HEK293 (cell line): ENCODE results near the gene CACNA2D1.

Source experiments
- CTCF ChIP-seq: fragments of 450-650 bp; formaldehyde crosslinking; IDR thresholded peaks from 2 replicates; pipeline ENCODE4 v1.5.1; 2016; ENCODE audit warnings: missing biosample characterization, missing genetic modification characterization
- MEIS1 ChIP-seq: sonication (generic); formaldehyde crosslinking; IDR thresholded peaks from 2 replicates; pipeline ENCODE4 v1.8.1; 2022; ENCODE audit warnings: missing genetic modification reagents, mild to moderate bottlenecking, borderline replicate concordance
- REST ChIP-seq: fragments of 450-650 bp; formaldehyde crosslinking; IDR thresholded peaks from 2 replicates; pipeline ENCODE4 v1.5.1; 2016; ENCODE audit warnings: missing biosample characterization, missing genetic modification characterization
- SCRT1 ChIP-seq: fragments of 450-650 bp; formaldehyde crosslinking; IDR thresholded peaks from 2 replicates; pipeline ENCODE4 v1.5.1; 2016; ENCODE audit warnings: missing biosample characterization, missing genetic modification characterization, borderline replicate concordance
- YY2 ChIP-seq: fragments of 450-650 bp; formaldehyde crosslinking; IDR thresholded peaks from 2 replicates; pipeline ENCODE4 v1.5.1; 2016; ENCODE audit warnings: missing biosample characterization, missing genetic modification characterization
- ZNF24 ChIP-seq: fragments of 450-650 bp; formaldehyde crosslinking; IDR thresholded peaks from 2 replicates; pipeline ENCODE4 v1.5.1; 2016; ENCODE audit warnings: missing biosample characterization, missing genetic modification characterization
- ZNF311 ChIP-seq: fragments of 450-650 bp; formaldehyde crosslinking; IDR thresholded peaks from 2 replicates; pipeline ENCODE4 v1.5.1; 2017; ENCODE audit warnings: missing biosample characterization, missing genetic modification characterization, borderline replicate concordance
- ZNF585B ChIP-seq: fragments of 450-650 bp; formaldehyde crosslinking; IDR thresholded peaks from 2 replicates; pipeline ENCODE4 v1.5.1; 2016; ENCODE audit warnings: missing biosample characterization, missing genetic modification characterization

- TF ChIP-seq YY2 (tag by site-specific recombination), result no peak
- TF ChIP-seq ZNF311, result no peak
- no peak for TF ChIP-seq ZNF24
- no peak for TF ChIP-seq CTCF (tag by site-specific recombination)
- no peak for TF ChIP-seq MEIS1 (CRISPR knock-in tag)
- TF ChIP-seq SCRT1, result no peak
- no peak for TF ChIP-seq ZNF585B (tag by site-specific recombination)
- TF ChIP-seq REST (tag by site-specific recombination), result no peak
These were observed 281.3 kb downstream of the CACNA2D1 start for GRCh38 chr7:82162289-82162688.
